Globus pallidus (tissue), 1 donor: ENCODE data around the gene FDPS.
"Not testable (repeated sequence)": the region's sequence is repeated elsewhere in the genome, so short reads cannot be mapped to it uniquely, and the experiment has no call there.

Experiments
- DNase-seq: peaks from one replicate; pipeline ENCODE4 v3.0.0-alpha.2; 2015; ENCODE audit warnings: low spot score

FDPS gene

DNA sequence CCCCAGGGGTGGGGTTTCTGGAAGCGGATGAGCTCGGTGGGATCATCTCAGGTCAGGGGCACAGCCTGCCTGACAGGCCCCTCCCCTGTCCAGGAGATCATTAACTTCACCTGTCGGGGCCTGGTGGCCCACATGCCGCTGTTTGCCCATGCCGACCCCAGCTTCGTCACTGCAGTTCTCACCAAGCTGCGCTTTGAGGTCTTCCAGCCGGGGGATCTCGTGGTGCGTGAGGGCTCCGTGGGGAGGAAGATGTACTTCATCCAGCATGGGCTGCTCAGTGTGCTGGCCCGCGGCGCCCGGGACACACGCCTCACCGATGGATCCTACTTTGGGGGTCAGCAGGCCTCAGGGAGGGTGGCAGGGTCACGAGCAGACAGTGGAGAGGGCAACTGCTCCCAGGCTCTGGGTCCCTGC lies 23.0 kb upstream of the FDPS start:
- no peak for DNase-seq

DNA sequence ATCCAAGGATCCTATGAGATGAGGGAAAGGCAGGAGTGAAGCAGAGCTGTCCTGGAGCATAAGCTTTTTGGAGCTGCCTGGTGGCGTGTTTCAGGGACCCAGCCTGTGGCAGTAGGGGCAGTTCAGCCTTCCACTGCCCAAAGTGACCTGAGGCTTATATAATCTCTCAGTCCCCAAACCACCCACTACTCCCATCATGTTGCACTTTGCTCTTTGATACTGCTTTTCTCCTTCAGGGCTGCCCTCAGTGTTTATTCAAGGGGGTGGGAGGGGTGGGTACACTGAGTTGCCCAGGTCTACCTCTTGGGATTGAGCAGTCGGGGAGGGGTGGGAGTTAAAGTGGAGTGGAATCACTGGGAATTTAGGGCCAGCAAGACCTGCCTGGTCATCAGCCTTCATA lies 22.1 kb upstream of the FDPS start:
- DNase-seq, result no peak

DNA sequence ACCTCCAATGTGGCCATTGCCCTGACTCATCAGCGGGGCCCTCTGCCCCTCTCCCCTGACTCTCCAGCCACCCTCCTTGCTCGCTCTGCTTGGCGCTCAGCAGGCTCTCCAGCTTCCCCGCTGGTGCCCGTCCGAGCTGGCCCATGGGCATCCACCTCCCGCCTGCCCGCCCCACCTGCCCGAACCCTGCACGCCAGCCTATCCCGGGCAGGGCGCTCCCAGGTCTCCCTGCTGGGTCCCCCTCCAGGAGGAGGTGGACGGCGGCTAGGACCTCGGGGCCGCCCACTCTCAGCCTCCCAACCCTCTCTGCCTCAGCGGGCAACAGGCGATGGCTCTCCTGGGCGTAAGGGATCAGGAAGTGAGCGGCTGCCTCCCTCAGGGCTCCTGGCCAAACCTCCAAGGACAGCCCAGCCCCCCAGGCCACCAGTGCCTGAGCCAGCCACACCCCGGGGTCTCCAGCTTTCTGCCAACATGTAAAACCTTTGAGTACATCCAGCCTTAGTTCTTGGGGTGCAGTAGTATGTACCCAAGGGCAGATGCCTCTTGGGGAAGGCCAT lies 20.6 kb upstream of the FDPS start:
- no peak for DNase-seq

DNA sequence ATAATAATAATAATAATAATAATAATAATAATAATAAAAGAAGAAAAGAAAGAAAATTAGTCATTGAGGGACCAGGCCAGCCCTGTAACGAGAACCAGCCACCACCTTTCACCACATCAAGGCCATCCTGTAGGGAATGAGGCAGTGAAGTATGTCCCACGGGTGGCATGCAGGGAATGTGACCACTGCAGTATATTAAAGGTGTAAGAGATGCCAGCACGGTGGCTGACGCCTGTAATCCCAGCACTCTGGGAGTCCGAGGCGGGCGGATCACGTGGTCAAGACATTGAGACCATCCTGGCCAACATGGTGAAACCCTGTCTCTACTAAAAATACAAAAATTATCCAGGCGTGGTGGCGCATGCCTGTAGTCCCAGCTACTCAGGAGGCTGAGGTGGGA lies 17.7 kb upstream of the FDPS start:
- not testable (repeated sequence) for DNase-seq

DNA sequence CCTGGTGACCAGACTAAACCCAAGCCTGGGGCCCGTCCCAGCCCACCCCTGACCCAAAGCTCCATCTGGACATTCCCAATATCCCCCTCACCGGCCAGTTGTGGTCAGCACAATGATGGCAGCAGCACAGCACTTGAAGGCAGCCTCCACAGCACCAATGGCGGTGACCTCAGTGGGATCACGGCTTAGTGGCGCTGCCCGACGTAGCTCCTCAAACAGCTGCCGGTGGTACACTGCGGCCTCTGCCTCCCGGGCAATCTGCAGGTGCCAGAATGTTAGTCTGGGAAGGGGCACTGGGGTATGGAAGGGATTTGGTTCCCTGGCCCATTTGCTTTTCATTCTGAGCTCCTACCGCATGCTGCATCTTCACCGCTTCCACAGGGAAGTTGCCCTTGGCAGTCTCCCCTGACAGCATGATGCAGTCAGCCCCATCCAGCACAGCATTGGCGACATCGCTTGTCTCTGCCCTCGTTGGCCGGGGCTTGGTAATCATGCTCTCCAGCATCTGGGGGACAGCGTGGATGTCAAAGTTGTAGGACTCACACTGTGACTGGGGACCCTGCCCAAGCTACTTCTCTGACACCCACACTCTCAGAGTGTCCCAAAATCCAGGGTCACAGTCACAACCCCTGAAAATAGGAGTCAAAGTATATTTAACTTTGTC lies 15.4 kb upstream of the FDPS start:
- no peak for DNase-seq

DNA sequence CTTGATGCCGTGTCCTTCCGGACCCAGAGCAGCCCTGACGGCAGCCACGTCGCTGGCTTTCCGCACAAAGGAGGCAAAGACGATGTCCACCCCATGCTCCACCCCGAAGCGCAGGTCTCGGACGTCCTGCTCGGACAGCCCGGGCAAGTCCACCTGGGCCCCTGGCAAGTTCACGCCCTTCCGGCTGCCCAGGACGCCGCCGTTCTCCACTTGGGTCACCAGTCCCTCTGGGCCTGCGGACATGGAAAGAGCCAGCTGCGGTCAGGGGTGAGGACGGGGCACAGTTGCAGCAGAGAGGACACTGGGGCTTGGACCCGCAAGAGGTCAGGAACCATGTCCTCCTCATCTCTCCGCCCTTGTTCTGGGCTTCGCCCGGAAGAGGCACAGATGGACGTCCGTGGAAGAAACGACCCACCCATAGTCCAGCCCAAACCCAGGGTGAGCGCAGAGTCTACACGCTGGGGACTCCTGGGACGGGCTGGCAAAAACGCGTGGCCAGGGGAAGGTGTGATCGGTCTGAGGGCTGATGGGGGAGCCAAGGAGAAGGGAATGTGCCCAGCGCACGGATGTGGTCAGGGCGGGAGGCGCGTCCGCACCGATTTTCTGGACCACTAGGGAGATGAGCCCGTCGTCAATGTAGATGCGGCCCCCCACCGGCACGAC lies 14.0 kb upstream of the FDPS start:
- no peak for DNase-seq

DNA sequence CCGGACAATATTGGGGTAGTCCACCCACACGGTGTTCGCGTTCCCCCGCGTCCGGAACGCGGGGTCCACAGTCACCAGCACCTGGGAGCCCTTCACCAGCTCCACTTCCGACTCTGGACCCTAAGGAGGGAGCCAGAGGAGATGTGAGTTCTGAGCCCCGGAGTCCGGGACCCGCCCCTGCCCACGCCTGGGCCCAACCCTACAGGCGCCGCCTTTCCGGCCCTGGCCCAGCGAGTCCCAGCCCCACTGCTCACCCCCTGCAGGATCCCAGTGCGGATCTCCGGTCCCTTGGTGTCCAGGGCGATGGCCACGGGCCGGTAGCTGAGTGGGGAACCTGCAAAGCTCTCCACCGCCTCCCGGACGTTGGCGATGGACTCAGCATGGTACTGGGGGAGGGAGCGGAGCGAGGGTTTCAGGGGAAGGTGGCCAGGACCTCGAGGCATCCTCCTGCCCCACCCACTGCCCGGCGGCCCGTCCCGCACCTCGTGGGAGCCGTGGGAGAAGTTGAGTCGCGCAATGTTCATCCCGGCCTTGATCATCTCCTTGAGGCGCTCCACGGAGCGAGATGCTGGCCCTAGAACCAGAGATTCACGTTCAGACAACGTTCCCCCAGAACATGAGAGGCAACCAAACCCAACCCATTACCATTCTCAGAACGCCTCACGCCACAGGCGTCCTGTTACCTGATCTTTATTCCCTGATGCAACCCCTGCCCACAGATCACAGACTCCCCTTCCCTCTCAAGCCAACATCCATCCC lies 13.3 kb upstream of the FDPS start:
- no peak for DNase-seq

DNA sequence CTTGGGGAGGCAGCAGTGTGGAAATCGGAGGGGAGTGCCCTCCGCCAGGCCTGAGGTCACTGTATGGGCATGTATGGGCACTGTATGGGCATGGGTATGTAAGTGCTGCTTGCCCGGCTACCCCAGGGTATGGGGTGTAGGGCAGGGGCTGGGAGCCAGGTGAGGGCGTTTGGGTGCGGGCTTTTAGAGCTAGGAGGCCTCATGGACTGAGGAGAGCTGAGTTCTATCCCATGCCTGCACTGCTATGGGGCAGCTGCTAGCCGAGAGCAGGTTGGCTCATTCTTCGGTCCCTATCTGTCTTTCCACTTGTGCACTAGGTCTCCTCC lies 12.8 kb upstream of the FDPS start:
- no peak for DNase-seq

DNA sequence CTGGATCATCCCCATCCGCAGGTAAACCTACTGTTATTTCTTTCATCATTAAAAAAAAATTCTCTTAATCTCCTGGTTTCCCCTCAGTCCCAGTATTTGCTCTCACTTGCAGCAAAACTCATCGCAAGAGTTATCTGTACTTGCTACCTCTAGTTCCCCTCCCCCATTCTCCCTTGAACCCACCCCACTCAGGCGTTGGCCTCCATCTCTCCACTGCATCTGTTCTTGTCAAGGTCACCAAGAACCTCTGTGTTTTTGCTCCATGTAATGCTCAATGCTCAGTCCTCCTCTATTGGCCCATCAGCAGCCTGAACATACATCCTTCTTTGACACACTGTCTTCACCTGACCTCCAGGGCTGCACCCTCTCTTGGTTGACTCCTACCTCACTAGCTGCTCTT lies 12.0 kb upstream of the FDPS start:
- DNase-seq, result no peak

DNA sequence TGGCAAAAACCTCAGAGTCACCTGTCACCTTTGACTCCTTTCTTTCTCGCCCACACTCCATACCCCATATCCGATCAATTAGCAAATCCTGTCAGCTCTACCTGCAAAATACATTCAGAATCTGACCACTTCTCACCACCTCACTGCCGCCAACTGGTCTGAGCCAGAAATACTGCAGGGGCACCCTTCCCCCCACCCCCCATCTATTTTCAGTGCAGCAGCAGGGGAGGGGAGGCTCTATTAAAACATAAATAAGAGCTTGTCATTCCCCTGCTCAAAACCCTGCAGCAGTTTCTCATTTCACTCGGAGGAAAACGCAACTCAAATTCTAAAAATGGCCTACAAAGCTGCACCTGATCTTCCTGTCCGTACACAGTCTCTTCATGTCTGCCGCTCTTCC lies 11.3 kb upstream of the FDPS start:
- DNase-seq, result no peak

DNA sequence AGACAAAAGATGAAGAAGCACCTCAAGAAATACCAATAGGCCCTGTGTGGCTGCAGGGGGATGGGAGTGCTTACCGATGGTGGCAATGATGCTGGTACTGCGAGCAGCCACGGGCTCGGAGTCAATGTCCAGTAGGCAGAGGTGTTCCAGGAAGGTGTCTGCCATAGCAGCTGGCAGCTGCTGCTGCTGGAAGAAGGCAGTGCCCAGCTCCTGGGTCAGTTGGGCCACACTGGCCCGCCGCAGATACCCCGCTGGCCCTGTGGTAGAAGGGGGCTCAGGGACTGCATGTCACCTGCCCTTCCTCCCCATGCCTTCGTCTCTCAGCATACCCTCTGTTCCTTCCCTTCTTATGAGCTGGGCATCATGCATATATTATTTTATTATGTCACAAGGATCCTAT lies 8.6 kb upstream of the FDPS start:
- DNase-seq, result no peak

DNA sequence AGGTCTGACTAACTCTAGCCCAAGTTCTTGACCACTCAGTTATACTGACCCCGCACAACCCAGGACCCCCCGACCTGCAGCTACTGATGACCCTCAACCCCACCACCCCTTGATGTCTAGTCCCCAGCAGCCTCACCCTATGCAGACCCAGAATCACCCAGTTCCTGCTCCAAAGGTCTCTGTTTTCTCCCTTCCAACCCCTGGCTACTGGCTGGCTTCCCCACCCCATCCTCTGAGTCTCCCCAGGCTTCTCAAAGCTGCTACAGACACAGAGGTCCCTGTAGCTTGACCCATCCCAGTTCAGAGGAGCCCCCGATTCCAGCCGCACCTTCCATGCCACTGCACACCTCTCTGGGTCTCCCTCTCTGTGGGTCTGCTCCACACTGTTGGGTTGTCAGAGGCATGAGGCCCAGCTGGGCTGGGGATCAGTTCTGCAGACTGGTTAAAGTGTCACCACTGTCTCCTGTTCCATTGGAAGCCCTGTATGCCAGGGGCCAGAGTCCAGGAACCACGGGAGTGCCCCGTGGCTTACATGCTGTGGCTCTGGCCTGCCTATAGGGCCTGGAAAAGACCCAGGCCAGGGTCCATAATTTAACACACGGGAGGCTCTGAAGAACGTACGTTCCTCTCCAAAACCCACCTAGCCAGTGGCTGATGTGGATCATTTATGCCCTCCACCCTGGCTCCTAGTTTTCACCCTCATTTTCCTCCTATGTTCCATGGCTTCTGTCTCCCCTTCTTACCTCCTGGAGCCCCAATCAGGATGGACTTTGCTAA lies 7.9 kb upstream of the FDPS start:
- DNase-seq, result no peak

DNA sequence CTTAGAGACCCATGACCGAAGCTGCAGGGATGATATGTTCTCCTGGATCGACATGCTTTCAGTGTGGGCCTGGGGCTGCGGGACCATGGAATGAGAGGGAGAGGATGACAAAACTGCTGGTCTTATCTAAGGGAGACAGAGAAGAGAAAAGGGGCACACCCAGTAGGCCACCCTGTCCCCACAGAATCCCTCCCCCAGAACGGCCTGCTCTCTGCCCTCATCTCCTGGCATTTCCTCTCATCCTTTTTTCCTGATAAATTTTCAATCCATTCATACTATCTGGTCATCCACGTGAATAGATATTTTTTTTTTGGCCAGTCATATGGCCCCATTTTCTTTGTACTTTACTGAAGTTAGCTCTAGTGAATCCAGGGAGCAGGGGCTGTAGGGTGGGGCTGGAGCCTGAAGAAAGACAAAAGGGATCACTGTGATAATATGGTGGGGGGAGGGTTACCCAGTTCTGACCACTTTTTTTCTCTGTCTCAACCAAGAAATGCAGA lies 7.3 kb upstream of the FDPS start, which contains the start of gene PKLR:
Gene PKLR, minus strand, starts transcription at position 97 of the 500 bp plus-strand sequence. Its CDS starts 43 bp downstream, at position 54.
- DNase-seq, result no peak

DNA sequence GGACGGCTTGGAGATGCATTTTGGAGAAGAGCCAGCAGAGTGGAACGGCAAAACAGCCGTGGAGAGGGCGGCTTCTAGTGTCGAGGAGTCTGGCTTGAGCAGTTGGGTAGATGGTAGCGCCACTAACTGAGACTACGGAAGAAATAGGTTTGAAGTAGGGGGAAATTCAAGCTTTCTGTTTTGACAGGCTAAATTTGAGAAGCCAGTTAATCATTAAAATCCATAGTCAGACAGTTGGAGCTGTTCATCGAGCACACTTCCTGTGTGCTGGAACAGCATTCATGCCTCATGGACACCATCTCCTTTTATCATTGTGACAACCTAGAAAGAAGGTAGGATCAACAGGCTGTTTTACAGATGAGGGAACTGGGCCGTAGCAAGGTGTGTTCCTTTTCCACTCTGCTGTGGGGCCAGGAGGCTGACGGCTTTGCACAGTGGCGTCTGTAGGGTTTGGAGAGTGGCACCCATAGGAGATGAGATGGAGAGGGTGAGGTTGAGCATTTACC lies 4.1 kb upstream of the FDPS start:
- DNase-seq, result no peak

DNA sequence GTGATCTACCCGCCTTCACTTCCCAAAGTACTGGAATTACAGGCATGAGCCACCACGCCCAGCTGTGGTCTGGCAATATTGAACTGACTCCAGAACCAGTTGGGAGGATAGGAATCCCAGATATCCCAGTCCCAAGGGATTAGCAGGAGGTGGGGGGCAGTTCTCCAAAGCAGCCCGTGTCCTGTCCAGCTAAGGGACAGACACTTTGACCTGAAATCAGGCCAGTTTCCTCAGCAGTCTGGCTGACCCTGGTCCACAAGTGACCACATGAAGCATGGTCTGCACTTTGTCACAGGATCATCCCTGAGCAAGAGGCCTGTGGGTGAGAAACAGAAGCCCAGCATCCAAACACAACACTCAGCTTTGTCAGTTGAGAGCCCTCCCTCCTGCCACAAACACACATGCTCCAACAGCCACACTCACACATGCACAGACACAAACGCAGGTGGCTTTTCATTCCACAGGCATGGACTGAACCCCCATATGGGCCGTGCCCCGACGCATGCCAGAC lies 2.7 kb upstream of the FDPS start:
- no peak for DNase-seq

DNA sequence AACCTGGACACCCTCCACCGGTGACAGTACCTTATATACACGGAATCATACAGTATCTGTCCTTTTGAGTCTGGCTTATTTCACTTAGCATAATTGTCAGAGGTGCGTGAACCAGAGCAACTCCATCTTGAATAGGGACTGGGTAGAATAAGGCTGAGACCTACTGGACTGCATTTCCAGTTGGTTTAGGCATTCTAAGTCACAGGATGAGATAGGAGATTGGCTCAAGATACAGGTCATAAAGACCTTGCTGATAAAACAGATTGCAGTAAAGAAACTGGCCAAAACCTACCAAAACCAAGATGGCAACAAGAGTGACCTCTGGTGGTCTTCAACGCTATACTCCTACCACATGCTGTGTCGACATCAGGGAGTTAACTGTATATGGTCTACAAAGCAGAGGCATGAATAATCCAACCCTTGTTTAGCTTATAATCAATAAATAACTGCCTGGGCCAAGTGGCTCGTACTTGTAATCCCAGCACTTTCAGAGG lies 1.4 kb upstream of the FDPS start:
- no peak for DNase-seq

DNA sequence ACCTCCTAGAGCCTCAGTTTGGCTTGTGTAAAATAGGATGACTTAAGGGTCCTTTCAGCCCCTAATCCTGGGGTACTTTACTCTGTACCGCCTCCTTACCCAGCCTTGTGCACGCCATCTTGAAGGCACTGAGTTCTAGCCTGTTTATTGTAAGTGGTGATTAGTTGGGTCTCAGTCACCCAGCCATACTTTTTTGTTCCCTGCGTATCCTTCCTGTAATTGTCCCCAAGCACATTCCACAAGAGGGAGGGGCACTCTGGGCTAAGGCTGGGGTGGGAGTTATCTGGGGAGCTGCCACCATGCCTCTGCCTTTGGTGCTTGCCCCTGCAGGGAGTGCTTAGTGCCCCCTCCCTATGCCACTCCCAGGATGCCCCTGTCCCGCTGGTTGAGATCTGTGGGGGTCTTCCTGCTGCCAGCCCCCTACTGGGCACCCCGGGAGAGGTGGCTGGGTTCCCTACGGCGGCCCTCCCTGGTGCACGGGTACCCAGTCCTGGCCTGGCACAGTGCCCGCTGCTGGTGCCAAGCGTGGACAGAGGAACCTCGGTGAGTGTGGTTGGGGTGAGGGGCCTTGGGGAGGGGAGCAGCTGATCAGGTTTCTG lies 856 bp downstream of the FDPS start:
- no peak for DNase-seq

DNA sequence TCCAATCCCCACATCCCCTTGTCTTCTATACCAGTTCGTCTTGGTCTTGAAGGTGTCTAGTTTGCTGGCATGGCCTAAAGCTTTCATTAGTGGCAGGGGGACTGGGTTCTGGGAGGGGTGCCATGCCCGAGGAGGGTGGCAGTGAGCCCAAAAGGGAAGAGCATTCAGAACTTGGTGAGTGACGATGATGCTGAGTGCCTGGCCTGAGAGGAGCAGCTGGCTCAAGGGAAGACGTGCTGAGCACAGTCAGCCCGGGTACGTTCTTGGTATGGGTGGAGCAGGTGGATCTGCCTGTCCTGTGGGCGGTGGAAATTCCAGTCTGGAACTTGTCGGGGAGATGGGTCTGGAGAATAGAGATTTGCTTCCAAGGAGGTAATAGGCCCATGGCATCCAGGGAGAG lies 4.6 kb downstream of the FDPS start:
- DNase-seq, result no peak

DNA sequence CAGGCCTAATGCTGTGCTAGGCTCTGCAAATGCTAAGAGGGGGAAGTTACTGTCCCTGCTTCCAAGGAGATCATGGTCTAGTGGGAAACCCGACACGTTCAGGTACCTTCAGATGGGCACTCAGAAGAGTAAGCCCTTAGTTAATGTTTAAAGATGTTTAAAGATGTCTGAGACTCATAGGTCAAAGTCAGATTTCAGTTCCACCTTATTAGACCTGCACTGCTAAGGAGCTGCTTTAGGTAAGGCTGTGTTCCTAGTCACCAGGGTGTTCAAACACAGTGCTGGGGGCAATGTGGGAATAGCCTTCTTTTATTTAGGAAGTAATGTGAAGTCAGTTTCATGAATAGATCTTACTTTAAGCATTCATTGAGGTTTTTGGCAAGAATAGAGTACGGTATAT lies 8.3 kb downstream of the FDPS start:
- DNase-seq, result no peak

DNA sequence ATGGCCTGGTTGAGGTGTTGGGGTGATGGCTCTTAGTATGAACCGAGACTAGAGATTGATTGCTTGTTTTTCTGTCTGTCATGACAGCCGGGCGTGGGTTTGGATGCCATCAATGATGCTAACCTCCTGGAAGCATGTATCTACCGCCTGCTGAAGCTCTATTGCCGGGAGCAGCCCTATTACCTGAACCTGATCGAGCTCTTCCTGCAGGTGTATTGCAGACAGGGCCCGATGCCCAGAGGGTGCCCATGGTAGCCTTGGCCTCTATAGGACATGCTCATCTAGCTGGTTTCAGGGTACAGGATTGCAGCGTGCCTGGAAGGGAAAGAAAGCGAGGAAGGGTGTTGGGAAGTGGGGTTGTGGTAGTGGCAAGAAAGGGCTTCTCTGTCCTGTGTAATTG lies 9.4 kb downstream of the FDPS start:
- DNase-seq, result no peak

DNA sequence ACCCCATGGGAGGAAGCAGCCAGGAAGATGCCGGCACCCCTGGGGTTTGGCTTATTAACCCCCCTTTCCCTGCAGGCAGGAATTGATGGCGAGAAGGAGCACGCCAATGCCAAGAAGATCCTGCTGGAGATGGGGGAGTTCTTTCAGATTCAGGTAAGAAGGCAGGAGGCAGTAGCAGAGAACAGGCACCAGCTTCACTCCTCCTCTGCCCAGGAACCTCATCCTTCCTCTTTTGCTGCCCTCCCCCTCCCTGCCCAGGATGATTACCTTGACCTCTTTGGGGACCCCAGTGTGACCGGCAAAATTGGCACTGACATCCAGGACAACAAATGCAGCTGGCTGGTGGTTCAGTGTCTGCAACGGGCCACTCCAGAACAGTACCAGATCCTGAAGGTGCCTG lies 10.9 kb downstream of the FDPS start:
- no peak for DNase-seq
